ENCODE measurements around the gene ABHD15.

DNA sequence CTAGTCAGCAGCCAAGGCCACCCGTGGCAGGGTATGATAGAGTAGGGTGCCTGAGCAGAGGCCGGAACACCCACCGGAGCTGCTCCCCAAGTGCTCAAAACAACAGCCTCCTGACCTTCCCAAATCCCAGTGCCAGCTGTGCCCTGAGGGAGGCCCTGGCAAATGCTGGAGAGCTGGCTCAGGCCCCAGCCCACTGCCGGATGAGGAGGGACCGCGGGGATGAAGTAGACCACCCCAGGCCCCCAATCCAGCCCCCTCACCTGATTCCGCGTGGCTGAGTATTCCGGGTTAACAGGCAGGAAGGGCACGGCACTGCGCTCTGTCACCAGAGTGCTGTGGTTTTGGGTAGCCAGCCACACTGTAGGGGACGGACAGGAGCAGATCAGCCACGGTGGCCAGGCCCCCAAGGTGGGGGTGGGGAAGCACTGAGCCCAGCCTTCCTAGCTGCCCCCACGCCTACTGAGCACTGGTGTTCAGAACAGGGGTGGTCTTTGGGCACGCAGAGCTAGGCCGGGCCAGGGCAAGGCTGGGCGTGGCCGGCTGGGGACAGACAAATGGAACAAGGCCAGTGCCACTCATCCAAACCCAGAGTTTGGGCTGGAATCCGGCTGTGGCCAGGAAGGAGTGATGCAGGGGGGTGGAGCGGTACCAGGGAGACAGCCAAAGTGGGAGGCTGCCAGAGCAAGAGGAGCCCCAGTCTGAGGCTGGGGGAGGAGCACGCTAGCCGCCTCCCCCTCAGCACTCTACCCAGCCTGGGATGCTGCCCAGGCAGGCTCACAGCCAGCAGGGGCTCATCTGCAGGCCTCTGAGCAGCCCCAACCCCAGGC, 10.8 kb upstream of the ABHD15 start:
- TF ChIP-seq, protein P1, sequence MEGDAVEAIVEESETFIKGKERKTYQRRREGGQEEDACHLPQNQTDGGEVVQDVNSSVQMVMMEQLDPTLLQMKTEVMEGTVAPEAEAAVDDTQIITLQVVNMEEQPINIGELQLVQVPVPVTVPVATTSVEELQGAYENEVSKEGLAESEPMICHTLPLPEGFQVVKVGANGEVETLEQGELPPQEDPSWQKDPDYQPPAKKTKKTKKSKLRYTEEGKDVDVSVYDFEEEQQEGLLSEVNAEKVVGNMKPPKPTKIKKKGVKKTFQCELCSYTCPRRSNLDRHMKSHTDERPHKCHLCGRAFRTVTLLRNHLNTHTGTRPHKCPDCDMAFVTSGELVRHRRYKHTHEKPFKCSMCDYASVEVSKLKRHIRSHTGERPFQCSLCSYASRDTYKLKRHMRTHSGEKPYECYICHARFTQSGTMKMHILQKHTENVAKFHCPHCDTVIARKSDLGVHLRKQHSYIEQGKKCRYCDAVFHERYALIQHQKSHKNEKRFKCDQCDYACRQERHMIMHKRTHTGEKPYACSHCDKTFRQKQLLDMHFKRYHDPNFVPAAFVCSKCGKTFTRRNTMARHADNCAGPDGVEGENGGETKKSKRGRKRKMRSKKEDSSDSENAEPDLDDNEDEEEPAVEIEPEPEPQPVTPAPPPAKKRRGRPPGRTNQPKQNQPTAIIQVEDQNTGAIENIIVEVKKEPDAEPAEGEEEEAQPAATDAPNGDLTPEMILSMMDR (IDR thresholded peaks at IDR 0.05; ENCODE audit: extremely low read depth in 1 of 2, insufficient read depth in 1 of 2, low read depth in 1 of 2, low read length in 2 of 2): no peak
- TF ChIP-seq, protein P2, sequence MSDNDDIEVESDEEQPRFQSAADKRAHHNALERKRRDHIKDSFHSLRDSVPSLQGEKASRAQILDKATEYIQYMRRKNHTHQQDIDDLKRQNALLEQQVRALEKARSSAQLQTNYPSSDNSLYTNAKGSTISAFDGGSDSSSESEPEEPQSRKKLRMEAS (IDR thresholded peaks at IDR 0.05; ENCODE audit: insufficient read depth, insufficient read length): no peak
- TF ChIP-seq EZH2 (IDR thresholded peaks at IDR 0.05; ENCODE audit: borderline replicate concordance, low read depth, low read length, severe bottlenecking) (no peak), POLR2A (IDR thresholded peaks at IDR 0.05; ENCODE audit: low read depth, low read length) (no peak)

All from endothelial cell of umbilical vein (primary cell).